ENCODE results near the gene LMO2. TPM values are rescaled to one million over a fixed set of nuclear protein-coding genes. Genes with fewer than 3 reads are reported as not detected.

LMO2 gene
- total RNA-seq, 4 donors from 2014 or later, result 9.4 to 53.3 (median 25.8) TPM

GRCh38 chr11:33907421-33907820, 15.5 kb upstream of the LMO2 start:
- ATAC-seq (ENCODE audit: low FRiP score) (no peak), DNase-seq (ENCODE audit: low spot score) (no peak)
- TF ChIP-seq, protein P1, sequence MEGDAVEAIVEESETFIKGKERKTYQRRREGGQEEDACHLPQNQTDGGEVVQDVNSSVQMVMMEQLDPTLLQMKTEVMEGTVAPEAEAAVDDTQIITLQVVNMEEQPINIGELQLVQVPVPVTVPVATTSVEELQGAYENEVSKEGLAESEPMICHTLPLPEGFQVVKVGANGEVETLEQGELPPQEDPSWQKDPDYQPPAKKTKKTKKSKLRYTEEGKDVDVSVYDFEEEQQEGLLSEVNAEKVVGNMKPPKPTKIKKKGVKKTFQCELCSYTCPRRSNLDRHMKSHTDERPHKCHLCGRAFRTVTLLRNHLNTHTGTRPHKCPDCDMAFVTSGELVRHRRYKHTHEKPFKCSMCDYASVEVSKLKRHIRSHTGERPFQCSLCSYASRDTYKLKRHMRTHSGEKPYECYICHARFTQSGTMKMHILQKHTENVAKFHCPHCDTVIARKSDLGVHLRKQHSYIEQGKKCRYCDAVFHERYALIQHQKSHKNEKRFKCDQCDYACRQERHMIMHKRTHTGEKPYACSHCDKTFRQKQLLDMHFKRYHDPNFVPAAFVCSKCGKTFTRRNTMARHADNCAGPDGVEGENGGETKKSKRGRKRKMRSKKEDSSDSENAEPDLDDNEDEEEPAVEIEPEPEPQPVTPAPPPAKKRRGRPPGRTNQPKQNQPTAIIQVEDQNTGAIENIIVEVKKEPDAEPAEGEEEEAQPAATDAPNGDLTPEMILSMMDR (IDR thresholded peaks at IDR 0.05), result no peak

GRCh38 chr11:33906484-33907186, 14.8 kb upstream of the LMO2 start:
- TF ChIP-seq, protein P1 (IDR thresholded peaks at IDR 0.05), result no peak
- ATAC-seq (ENCODE audit: low FRiP score) (no peak), DNase-seq (ENCODE audit: low spot score) (no peak)

GRCh38 chr11:33904102-33904501, 12.2 kb upstream of the LMO2 start:
- no peak for ATAC-seq (ENCODE audit: low FRiP score)
- TF ChIP-seq, protein P1 (IDR thresholded peaks at IDR 0.05), result no peak
- DNase-seq (ENCODE audit: low spot score), result no peak

DNA sequence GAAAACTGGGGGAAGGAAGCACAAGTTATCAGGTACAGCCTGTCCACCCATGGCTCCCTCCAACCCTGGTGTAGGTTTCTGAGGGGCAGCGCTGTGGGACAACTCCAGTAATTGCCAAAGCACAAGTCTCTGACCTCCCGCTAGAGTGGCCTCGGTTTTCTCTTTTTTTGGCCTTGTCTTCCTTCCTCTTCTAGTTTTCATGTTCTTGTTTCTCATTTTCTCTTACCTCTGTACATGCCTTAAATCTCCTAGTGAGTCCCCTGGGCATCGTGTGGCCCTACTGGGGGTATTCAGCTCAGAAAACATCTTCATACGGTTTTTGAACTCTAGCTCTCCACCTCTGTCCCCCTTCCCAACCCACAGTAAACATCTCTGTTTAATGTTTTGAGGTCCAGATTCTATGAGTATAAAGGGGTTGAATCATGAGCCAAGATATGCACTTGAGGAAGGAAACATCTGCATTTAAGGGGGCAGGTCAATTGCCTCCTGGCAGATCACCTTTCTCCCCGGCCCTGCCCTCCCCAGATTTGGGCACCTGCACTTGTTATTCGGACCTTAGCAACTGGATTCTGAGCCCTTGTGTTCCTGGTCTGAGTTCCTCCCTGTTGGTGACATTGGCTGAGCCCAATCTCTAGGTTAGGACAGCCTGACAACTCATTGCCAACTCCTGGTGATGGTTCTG, 8.4 kb upstream of the LMO2 start:
- TF ChIP-seq, protein P1 (IDR thresholded peaks at IDR 0.05), result no peak
- DNase-seq (ENCODE audit: low spot score), result no peak
- ATAC-seq (ENCODE audit: low FRiP score), result no peak

DNA sequence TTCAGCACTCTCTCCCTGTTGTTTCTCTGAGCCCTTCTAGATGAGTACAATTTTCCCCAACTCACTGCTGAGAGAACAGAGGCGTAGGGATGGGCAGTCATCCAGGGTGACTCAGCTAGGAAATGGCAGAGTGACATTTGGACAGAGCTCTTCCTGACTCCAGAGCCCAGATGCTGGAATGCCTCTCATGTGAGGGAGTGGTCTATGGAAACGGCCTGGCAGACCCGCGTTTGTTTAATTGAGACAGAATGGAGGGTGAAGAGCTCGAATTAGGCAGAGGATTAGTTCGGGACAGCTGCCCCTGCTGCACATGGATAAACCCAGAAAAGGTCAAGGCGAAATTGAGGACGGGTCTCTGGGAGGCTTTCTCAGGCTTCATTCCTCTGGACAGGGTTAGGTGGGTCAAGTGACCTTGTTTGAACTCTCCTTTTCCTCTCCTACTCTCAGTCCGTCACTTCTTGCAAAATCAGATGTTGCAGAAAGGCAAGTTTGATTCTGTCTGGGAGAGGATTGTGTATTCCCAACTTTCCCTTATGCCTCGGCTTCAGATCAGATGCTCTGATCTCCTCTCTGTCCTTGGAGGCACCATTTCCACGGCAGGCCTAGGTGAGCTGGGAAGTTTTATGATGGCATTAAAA, 7.6 kb upstream of the LMO2 start:
- DNase-seq (ENCODE audit: low spot score) (peak; percentile 44), ATAC-seq (ENCODE audit: low FRiP score) (peak; percentile 80)
- TF ChIP-seq, protein P1 (IDR thresholded peaks at IDR 0.05), result no peak

DNA sequence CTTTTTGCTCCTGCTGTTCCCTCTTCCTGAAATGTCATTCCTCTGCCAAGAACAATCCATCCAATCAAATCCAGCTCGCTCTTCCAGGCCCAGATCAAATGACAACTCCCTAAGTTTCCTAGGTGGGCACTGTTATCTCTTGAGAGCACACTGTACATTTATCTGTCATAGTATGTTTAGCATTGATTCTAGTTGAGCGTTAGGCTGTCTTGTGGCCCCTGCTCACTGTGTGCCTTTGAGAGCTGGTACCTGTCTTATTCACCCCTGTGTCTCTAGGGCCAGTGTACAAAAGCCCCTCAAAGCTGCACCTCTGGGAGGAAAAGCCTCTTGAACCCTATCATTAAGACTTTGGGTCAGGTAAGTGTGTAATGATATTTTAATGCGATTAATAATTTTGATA, 7.1 kb upstream of the LMO2 start:
- DNase-seq (ENCODE audit: low spot score) (no peak), ATAC-seq (ENCODE audit: low FRiP score) (no peak)
- TF ChIP-seq, protein P1 (IDR thresholded peaks at IDR 0.05), result no peak

Measured in omental fat pad (tissue), 4 donors.